Measurements from ENCODE around the gene FRS3. TPM values are rescaled to one million over a fixed set of nuclear protein-coding genes. Genes with fewer than 3 reads are reported as not detected.

FRS3 gene
- total and polyA plus RNA-seq, 2 of the 8 experiments (the other 6 are each of a cell fraction or from before 2014, with no cell fraction given) = 3.4 to 4.4 TPM

DNA sequence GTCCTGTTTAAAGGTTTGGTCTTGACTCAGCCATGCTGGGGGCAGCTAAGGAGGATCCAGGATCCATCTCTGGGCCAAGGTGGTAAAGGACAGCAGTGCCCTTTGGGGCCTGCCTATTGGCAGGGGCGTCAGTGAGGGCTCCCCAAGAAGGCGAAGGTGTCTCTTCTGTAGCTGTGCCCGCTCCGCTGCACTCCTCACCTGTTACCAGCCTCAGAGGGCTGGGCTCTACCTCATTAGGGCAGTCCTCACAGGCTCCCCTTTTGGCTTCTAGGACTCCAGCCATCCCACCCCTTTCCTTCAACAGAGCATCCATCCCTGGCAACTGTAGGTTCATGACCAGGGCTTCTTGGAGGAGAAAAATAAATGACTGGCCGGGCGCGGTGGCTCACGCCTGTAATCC lies 10.3 kb downstream of the FRS3 start (continued):
- TF ChIP-seq, protein P1, sequence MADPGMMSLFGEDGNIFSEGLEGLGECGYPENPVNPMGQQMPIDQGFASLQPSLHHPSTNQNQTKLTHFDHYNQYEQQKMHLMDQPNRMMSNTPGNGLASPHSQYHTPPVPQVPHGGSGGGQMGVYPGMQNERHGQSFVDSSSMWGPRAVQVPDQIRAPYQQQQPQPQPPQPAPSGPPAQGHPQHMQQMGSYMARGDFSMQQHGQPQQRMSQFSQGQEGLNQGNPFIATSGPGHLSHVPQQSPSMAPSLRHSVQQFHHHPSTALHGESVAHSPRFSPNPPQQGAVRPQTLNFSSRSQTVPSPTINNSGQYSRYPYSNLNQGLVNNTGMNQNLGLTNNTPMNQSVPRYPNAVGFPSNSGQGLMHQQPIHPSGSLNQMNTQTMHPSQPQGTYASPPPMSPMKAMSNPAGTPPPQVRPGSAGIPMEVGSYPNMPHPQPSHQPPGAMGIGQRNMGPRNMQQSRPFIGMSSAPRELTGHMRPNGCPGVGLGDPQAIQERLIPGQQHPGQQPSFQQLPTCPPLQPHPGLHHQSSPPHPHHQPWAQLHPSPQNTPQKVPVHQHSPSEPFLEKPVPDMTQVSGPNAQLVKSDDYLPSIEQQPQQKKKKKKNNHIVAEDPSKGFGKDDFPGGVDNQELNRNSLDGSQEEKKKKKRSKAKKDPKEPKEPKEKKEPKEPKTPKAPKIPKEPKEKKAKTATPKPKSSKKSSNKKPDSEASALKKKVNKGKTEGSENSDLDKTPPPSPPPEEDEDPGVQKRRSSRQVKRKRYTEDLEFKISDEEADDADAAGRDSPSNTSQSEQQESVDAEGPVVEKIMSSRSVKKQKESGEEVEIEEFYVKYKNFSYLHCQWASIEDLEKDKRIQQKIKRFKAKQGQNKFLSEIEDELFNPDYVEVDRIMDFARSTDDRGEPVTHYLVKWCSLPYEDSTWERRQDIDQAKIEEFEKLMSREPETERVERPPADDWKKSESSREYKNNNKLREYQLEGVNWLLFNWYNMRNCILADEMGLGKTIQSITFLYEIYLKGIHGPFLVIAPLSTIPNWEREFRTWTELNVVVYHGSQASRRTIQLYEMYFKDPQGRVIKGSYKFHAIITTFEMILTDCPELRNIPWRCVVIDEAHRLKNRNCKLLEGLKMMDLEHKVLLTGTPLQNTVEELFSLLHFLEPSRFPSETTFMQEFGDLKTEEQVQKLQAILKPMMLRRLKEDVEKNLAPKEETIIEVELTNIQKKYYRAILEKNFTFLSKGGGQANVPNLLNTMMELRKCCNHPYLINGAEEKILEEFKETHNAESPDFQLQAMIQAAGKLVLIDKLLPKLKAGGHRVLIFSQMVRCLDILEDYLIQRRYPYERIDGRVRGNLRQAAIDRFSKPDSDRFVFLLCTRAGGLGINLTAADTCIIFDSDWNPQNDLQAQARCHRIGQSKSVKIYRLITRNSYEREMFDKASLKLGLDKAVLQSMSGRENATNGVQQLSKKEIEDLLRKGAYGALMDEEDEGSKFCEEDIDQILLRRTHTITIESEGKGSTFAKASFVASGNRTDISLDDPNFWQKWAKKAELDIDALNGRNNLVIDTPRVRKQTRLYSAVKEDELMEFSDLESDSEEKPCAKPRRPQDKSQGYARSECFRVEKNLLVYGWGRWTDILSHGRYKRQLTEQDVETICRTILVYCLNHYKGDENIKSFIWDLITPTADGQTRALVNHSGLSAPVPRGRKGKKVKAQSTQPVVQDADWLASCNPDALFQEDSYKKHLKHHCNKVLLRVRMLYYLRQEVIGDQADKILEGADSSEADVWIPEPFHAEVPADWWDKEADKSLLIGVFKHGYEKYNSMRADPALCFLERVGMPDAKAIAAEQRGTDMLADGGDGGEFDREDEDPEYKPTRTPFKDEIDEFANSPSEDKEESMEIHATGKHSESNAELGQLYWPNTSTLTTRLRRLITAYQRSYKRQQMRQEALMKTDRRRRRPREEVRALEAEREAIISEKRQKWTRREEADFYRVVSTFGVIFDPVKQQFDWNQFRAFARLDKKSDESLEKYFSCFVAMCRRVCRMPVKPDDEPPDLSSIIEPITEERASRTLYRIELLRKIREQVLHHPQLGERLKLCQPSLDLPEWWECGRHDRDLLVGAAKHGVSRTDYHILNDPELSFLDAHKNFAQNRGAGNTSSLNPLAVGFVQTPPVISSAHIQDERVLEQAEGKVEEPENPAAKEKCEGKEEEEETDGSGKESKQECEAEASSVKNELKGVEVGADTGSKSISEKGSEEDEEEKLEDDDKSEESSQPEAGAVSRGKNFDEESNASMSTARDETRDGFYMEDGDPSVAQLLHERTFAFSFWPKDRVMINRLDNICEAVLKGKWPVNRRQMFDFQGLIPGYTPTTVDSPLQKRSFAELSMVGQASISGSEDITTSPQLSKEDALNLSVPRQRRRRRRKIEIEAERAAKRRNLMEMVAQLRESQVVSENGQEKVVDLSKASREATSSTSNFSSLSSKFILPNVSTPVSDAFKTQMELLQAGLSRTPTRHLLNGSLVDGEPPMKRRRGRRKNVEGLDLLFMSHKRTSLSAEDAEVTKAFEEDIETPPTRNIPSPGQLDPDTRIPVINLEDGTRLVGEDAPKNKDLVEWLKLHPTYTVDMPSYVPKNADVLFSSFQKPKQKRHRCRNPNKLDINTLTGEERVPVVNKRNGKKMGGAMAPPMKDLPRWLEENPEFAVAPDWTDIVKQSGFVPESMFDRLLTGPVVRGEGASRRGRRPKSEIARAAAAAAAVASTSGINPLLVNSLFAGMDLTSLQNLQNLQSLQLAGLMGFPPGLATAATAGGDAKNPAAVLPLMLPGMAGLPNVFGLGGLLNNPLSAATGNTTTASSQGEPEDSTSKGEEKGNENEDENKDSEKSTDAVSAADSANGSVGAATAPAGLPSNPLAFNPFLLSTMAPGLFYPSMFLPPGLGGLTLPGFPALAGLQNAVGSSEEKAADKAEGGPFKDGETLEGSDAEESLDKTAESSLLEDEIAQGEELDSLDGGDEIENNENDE (IDR thresholded peaks at IDR 0.05; ENCODE audit: insufficient replicate concordance, low read length) = no peak
- TF ChIP-seq ZNF274 (IDR thresholded peaks at IDR 0.05; ENCODE audit: borderline replicate concordance, extremely low read depth, low read length) (no peak), CHD1 (IDR thresholded peaks at IDR 0.05; ENCODE audit: low read depth, low read length) (no peak), SP4 (IDR thresholded peaks at IDR 0.05; ENCODE audit: low read length) (no peak), EZH2 (IDR thresholded peaks at IDR 0.05; ENCODE audit: low read depth, low read length, severe bottlenecking) (no peak)
- TF ChIP-seq, protein P2, sequence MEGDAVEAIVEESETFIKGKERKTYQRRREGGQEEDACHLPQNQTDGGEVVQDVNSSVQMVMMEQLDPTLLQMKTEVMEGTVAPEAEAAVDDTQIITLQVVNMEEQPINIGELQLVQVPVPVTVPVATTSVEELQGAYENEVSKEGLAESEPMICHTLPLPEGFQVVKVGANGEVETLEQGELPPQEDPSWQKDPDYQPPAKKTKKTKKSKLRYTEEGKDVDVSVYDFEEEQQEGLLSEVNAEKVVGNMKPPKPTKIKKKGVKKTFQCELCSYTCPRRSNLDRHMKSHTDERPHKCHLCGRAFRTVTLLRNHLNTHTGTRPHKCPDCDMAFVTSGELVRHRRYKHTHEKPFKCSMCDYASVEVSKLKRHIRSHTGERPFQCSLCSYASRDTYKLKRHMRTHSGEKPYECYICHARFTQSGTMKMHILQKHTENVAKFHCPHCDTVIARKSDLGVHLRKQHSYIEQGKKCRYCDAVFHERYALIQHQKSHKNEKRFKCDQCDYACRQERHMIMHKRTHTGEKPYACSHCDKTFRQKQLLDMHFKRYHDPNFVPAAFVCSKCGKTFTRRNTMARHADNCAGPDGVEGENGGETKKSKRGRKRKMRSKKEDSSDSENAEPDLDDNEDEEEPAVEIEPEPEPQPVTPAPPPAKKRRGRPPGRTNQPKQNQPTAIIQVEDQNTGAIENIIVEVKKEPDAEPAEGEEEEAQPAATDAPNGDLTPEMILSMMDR (IDR thresholded peaks at IDR 0.05; ENCODE audit: control extremely low read depth in 1 of 3, insufficient read depth in 1 of 3, low read depth in 1 of 3, low read length in 3 of 3) = no peak
